ENCODE data around the gene GDA. TPM values are rescaled to one million over a fixed set of nuclear protein-coding genes. Genes with fewer than 3 reads are reported as not detected.

GDA gene
- total RNA-seq, 2 donors from 2014 or later = 2.5 to 6.9 TPM

DNA sequence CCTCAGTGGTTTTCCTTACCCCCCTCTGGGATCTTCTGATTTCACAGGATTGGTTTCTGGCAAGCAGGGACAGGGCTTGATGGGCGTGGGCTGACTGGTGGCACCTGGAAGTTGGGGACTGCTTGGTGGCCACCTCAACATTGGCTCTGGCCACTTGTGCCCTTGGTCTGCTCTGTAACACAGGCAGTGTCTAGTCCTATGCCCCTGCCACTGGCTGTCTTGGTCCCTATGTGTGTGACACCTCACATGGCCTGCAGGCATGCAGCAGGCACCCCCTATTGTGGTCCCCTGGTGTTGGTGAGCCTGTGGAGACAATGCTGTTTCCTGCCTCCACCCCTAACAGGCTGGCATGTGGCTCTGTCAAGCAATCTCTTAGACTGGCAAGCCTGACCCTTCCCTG is 71.3 kb downstream of the GDA start:
- no peaks in the 10 kb centered on the region for H3K4me1 Mint-ChIP-seq
- H3K4me3 ChIP-seq (ENCODE audit: low read length) = no peak overlapping the region
- H3K9me3 ChIP-seq (ENCODE audit: control insufficient read depth, low read length) = no peaks in the 10 kb centered on the region
- H3K36me3 Mint-ChIP-seq (ENCODE audit: low read depth) = peaks cover 21% of the 10 kb centered on the region
- no peak overlapping the region for H3K27ac ChIP-seq (ENCODE audit: low read depth, low read length)
- no peak overlapping the region for H3K4me3 Mint-ChIP-seq
- no peaks in the 10 kb centered on the region for H3K27me3 ChIP-seq (ENCODE audit: control insufficient read depth, insufficient read depth, low read length, poor library complexity, severe bottlenecking)
- no peaks in the 10 kb centered on the region for H3K27me3 Mint-ChIP-seq (ENCODE audit: insufficient read depth)
- H3K36me3 ChIP-seq (ENCODE audit: control insufficient read depth, insufficient read depth, low read length) = no peaks in the 10 kb centered on the region
- peaks cover 15% of the 10 kb centered on the region for H3K9me3 Mint-ChIP-seq
- no peak for DNase-seq
- H3K27ac Mint-ChIP-seq = no peak overlapping the region
- H3K9ac ChIP-seq (ENCODE audit: extremely low read depth, low read length, poor library complexity, severe bottlenecking) = no peak overlapping the region
- H3K4me1 ChIP-seq (ENCODE audit: control insufficient read depth, insufficient read depth, low read length) = peaks cover 6% of the 10 kb centered on the region
- TF ChIP-seq, protein P1, sequence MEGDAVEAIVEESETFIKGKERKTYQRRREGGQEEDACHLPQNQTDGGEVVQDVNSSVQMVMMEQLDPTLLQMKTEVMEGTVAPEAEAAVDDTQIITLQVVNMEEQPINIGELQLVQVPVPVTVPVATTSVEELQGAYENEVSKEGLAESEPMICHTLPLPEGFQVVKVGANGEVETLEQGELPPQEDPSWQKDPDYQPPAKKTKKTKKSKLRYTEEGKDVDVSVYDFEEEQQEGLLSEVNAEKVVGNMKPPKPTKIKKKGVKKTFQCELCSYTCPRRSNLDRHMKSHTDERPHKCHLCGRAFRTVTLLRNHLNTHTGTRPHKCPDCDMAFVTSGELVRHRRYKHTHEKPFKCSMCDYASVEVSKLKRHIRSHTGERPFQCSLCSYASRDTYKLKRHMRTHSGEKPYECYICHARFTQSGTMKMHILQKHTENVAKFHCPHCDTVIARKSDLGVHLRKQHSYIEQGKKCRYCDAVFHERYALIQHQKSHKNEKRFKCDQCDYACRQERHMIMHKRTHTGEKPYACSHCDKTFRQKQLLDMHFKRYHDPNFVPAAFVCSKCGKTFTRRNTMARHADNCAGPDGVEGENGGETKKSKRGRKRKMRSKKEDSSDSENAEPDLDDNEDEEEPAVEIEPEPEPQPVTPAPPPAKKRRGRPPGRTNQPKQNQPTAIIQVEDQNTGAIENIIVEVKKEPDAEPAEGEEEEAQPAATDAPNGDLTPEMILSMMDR (conservative IDR thresholded peaks at IDR 0.05) = no peak
- 97% methylated on average over 1 of the region's 1 CpG; no CpG with 5 or more reads in 1 of the 2 experiments for WGBS, 2 experiments (ENCODE audit: insufficient coverage in 1 of 2, insufficient read length in 1 of 2)

DNA sequence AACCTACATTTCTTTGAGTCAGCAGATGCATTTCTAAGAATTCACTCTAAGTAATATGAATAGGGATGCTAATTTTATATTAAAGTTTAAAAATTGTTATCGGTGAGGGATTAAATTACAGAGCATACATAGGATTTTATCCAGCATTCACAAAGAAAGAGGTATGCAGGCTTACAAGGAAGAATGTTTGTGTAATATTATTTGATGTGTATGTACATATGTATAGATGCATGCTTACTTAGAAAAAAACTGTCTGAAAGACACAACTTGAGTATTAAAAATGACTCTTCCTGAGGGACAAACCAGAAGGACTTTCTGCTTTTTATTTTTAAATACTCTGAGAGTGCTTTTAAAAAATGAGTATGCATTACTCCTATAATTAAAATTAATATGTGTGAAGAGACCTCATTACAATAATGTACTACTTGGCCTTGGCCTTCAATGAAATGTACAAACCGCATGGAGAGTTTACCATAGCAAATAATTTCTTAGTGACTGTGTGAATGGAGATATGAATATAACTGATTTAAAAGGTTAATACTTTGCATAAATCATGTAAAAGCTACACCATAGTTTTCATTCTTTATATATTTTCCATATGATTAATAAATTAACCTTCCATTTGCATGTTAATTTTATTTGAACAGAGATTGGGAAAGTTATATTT is 77.0 kb downstream of the GDA start:
- no peak overlapping the region for H3K4me3 ChIP-seq (ENCODE audit: low read length)
- H3K4me3 Mint-ChIP-seq = no peak overlapping the region
- no peak overlapping the region for H3K27ac ChIP-seq (ENCODE audit: low read depth, low read length)
- H3K9ac ChIP-seq (ENCODE audit: extremely low read depth, low read length, poor library complexity, severe bottlenecking) = no peak overlapping the region
- H3K4me1 ChIP-seq (ENCODE audit: control insufficient read depth, insufficient read depth, low read length) = no peaks in the 10 kb centered on the region
- no peaks in the 10 kb centered on the region for H3K36me3 ChIP-seq (ENCODE audit: control insufficient read depth, insufficient read depth, low read length)
- WGBS, 2 experiments (ENCODE audit: insufficient coverage in 1 of 2, insufficient read length in 1 of 2) = 100% methylated on average over 1 to 2 of the region's 2 CpGs
- H3K27me3 Mint-ChIP-seq (ENCODE audit: insufficient read depth) = no peaks in the 10 kb centered on the region
- DNase-seq = no peak
- H3K9me3 ChIP-seq (ENCODE audit: control insufficient read depth, low read length) = no peaks in the 10 kb centered on the region
- no peaks in the 10 kb centered on the region for H3K27me3 ChIP-seq (ENCODE audit: control insufficient read depth, insufficient read depth, low read length, poor library complexity, severe bottlenecking)
- no peak overlapping the region for H3K27ac Mint-ChIP-seq
- H3K36me3 Mint-ChIP-seq (ENCODE audit: low read depth) = peaks cover 11% of the 10 kb centered on the region
- no peaks in the 10 kb centered on the region for H3K4me1 Mint-ChIP-seq
- peaks cover 13% of the 10 kb centered on the region for H3K9me3 Mint-ChIP-seq
- TF ChIP-seq, protein P1 (conservative IDR thresholded peaks at IDR 0.05) = no peak

DNA sequence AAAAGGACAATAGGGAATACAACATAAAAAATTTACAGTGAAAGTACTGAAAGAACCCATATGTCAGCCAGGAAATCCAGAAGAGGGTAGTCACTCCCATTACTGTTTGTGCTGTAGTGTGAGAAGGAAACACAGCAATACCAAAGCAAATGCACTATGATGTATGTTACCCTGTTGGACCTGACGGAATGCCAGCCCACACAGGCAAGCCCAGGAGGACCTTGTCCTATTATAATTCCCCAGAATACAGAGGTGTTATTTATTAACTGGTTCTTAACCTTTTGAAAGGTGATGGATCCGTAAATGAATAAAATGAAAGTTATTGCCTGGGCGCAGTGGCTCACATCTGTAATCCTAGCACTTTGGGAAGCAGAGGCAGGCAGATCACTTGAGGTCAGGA is 79.0 kb downstream of the GDA start:
- Histone ChIP-seq H3K27ac (ENCODE audit: low read depth, low read length) (no peak overlapping the region), H3K9ac (ENCODE audit: extremely low read depth, low read length, poor library complexity, severe bottlenecking) (no peak overlapping the region), H3K4me1 (ENCODE audit: control insufficient read depth, insufficient read depth, low read length) (no peaks in the 10 kb centered on the region), H3K36me3 (ENCODE audit: control insufficient read depth, insufficient read depth, low read length) (no peaks in the 10 kb centered on the region), H3K4me3 (ENCODE audit: low read length) (no peak overlapping the region), H3K27me3 (ENCODE audit: control insufficient read depth, insufficient read depth, low read length, poor library complexity, severe bottlenecking) (no peaks in the 10 kb centered on the region), H3K9me3 (ENCODE audit: control insufficient read depth, low read length) (no peaks in the 10 kb centered on the region)
- no peak overlapping the region for H3K27ac Mint-ChIP-seq
- no peaks in the 10 kb centered on the region for H3K27me3 Mint-ChIP-seq (ENCODE audit: insufficient read depth)
- no peaks in the 10 kb centered on the region for H3K4me1 Mint-ChIP-seq
- no peak for DNase-seq
- no peak overlapping the region for H3K4me3 Mint-ChIP-seq
- H3K36me3 Mint-ChIP-seq (ENCODE audit: low read depth) = no peaks in the 10 kb centered on the region
- WGBS, 2 experiments (ENCODE audit: insufficient coverage in 1 of 2, insufficient read length in 1 of 2) = 93 to 100% methylated on average over 3 of the region's 3 CpGs
- TF ChIP-seq, protein P1 (conservative IDR thresholded peaks at IDR 0.05) = no peak
- H3K9me3 Mint-ChIP-seq = no peaks in the 10 kb centered on the region

Measured in endodermal cell (in vitro differentiated cells).